ENCODE data around the gene BCL11A.

DNA sequence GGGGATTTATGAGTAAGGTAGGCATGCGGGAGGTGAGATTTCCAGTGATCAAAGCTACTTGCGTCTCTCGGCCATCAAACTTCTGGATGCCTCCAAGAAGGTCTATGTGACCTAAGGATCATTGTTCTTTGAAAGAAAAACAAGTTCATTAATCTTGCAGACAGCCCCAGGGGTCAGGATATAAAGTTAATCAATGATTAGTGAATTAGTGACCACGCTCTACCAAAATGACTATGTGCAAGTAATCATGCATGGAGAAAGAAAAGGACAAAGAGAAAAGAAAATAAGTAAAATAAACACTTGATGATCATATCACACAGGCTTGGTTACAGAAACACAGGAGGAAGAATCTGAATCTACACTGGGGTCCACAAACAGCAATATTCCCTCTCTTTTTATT is 42.5 kb upstream of the BCL11A start:
- TF ChIP-seq, protein P1, sequence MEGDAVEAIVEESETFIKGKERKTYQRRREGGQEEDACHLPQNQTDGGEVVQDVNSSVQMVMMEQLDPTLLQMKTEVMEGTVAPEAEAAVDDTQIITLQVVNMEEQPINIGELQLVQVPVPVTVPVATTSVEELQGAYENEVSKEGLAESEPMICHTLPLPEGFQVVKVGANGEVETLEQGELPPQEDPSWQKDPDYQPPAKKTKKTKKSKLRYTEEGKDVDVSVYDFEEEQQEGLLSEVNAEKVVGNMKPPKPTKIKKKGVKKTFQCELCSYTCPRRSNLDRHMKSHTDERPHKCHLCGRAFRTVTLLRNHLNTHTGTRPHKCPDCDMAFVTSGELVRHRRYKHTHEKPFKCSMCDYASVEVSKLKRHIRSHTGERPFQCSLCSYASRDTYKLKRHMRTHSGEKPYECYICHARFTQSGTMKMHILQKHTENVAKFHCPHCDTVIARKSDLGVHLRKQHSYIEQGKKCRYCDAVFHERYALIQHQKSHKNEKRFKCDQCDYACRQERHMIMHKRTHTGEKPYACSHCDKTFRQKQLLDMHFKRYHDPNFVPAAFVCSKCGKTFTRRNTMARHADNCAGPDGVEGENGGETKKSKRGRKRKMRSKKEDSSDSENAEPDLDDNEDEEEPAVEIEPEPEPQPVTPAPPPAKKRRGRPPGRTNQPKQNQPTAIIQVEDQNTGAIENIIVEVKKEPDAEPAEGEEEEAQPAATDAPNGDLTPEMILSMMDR (IDR thresholded peaks at IDR 0.05): no peak
- TF ChIP-seq POLR2A (IDR thresholded peaks at IDR 0.05) (no peak), POLR2AphosphoS5 (IDR thresholded peaks at IDR 0.05) (no peak)
